ENCODE results near the gene TDRD10.

The TDRD10 gene

GRCh38 chr1:154557248-154557938, 55.4 kb downstream of the TDRD10 start:
- no peak for DNase-seq

GRCh38 chr1:154557939-154558719, 56.1 kb downstream of the TDRD10 start, which contains the start of gene UBE2Q1:
Gene UBE2Q1, minus strand, starts transcription at chr1:154558662. Its CDS starts 109 bp downstream, at chr1:154558553.
- DNase-seq, result peak; percentile 44

- DNase-seq, result peak; percentile 99
These were observed 56.9 kb downstream of the TDRD10 start for GRCh38 chr1:154558720-154559465.

GRCh38 chr1:154559466-154560044, 57.5 kb downstream of the TDRD10 start:
- peak; percentile 86 for DNase-seq

- DNase-seq, result no peak
These were observed 63.9 kb downstream of the TDRD10 start for GRCh38 chr1:154565876-154566275.

GRCh38 chr1:154567386-154568156, 65.6 kb downstream of the TDRD10 start, which contains the start of gene CHRNB2:
Gene CHRNB2, plus strand, starts transcription at chr1:154567778. Its CDS starts 267 bp downstream, at chr1:154568045.
- peak; percentile 75 for DNase-seq

GRCh38 chr1:154568157-154568815, 66.3 kb downstream of the TDRD10 start:
- DNase-seq, result no peak

GRCh38 chr1:154571244-154571963, 69.4 kb downstream of the TDRD10 start:
- DNase-seq, result no peak

- DNase-seq, result no peak
These were observed 69.9 kb downstream of the TDRD10 start for GRCh38 chr1:154571964-154572288.

GRCh38 chr1:154572468-154573167, 70.6 kb downstream of the TDRD10 start:
- DNase-seq, result no peak

- no peak for DNase-seq
These were observed 71.1 kb downstream of the TDRD10 start for GRCh38 chr1:154573168-154573510.

- no peak for DNase-seq
These were observed 72.7 kb downstream of the TDRD10 start for GRCh38 chr1:154574716-154575115.

GRCh38 chr1:154575147-154575927, 73.3 kb downstream of the TDRD10 start:
- no peak for DNase-seq

- DNase-seq, result no peak
These were observed 74.0 kb downstream of the TDRD10 start for GRCh38 chr1:154575951-154576566.

GRCh38 chr1:154577346-154578057, 75.5 kb downstream of the TDRD10 start:
- DNase-seq, result no peak

- no peak for DNase-seq
These were observed 76.0 kb downstream of the TDRD10 start for GRCh38 chr1:154578058-154578418.

- DNase-seq, result no peak
These were observed 77.4 kb downstream of the TDRD10 start for GRCh38 chr1:154579374-154579773.

GRCh38 chr1:154581766-154582165, 79.7 kb downstream of the TDRD10 start:
- no peak for DNase-seq

- no peak for DNase-seq
These were observed 80.9 kb downstream of the TDRD10 start for GRCh38 chr1:154582885-154583284.
